Measurements from ENCODE around the gene CSK.
A peak's percentile ranks its signal among the peaks of the same experiment; 100 is the strongest.

Gene CSK

GRCh38 chr15:74786551-74787165 is 4.8 kb downstream of the CSK start:
- DNase-seq, result no peak

- DNase-seq, result peak in 46 of 58 donors; percentile 11 to 82 (median 50)
Measured at GRCh38 chr15:74787251-74788041, 5.6 kb downstream of the CSK start.

GRCh38 chr15:74788042-74788682 is 6.3 kb downstream of the CSK start:
- DNase-seq, result no peak

GRCh38 chr15:74788683-74789151 is 6.8 kb downstream of the CSK start:
- no peak for DNase-seq

- DNase-seq, result no peak
Measured at GRCh38 chr15:74789171-74789631, 7.3 kb downstream of the CSK start.

- DNase-seq, result no peak
Measured at GRCh38 chr15:74789741-74790079, 7.8 kb downstream of the CSK start.

- peak in 53 of 58 donors; percentile 17 to 88 (median 59) for DNase-seq
Measured at GRCh38 chr15:74790080-74790916, 8.4 kb downstream of the CSK start.

GRCh38 chr15:74791007-74791406 is 9.1 kb downstream of the CSK start:
- no peak for DNase-seq

GRCh38 chr15:74791667-74792066 is 9.8 kb downstream of the CSK start:
- DNase-seq, result no peak

- peak in 1 of 58 donors; percentile 61 for DNase-seq
Measured at GRCh38 chr15:74792227-74793016, 10.5 kb downstream of the CSK start.

- peak in 1 of 58 donors; percentile 23 for DNase-seq
Measured at GRCh38 chr15:74793135-74794028, 11.5 kb downstream of the CSK start.

GRCh38 chr15:74794248-74794969 is 12.5 kb downstream of the CSK start:
- DNase-seq, result no peak

- no peak for DNase-seq
Measured at GRCh38 chr15:74794970-74795349, 13.1 kb downstream of the CSK start.

GRCh38 chr15:74795966-74796625 is 14.2 kb downstream of the CSK start:
- DNase-seq, result no peak

GRCh38 chr15:74798388-74799254 is 16.7 kb downstream of the CSK start:
- no peak for DNase-seq

- no peak for DNase-seq
Measured at GRCh38 chr15:74799255-74799855, 17.5 kb downstream of the CSK start.
